Panc1 (cell line): ENCODE measurements around the gene TMA7. TPM values are rescaled to one million over a fixed set of nuclear protein-coding genes. Genes with fewer than 3 reads are reported as not detected.

Source experiments
- ATAC-seq: fragments of 200-7000 bp; cut with Tn5 transposase; 2 replicates; pipeline ENCODE4 v1.9.1; 2020; ENCODE audit warnings: mild to moderate bottlenecking, moderate library complexity
- BruUV-seq: library from RNA; stranded (reverse); fragments of 400-500 nt; replicated peaks from 2 replicates; lab custom pipeline; 2021; lab: Mats Ljungman, UMichigan
- CTCF ChIA-PET: fragments of 300-600 bp; sonication (Branson Sonifier 250); formaldehyde crosslinking; loops from one replicate; lab custom pipeline; 2022; ENCODE audit warnings: antibody characterized with exemption; lab: Charles Lee
- POLR2A ChIA-PET: fragments of 300-600 bp; sonication (Branson Sonifier 250); formaldehyde crosslinking; loops from one replicate; lab custom pipeline; 2022; ENCODE audit warnings: antibody characterized with exemption; lab: Charles Lee
- DNase-seq: peaks from one replicate; pipeline ENCODE4 v3.0.0-alpha.2; 2010; ENCODE audit warnings: low read depth, low spot score
- H3K27ac ChIP-seq: 2 replicates; pipeline ENCODE4 v1.5.1; 2011; ENCODE audit warnings: mild to moderate bottlenecking, low read length, inconsistent platforms
- H3K27me3 ChIP-seq: fragments of 200-500 bp; sonication (Bioruptor generic); 2 replicates; pipeline ENCODE4 v1.6.0; 2014; ENCODE audit warnings: low read length, inconsistent platforms; ENCODE audit not compliant: control insufficient read depth, insufficient read depth
- H3K36me3 ChIP-seq: fragments of 200-500 bp; sonication (Bioruptor generic); 2 replicates; pipeline ENCODE4 v1.5.1; 2014; ENCODE audit warnings: inconsistent platforms, mild to moderate bottlenecking, low read length, moderate library complexity; ENCODE audit not compliant: control insufficient read depth, insufficient read depth
- H3K4me1 ChIP-seq: 2 replicates; pipeline ENCODE4 v1.5.1; 2011; ENCODE audit warnings: inconsistent platforms, mild to moderate bottlenecking, low read length, moderate library complexity; ENCODE audit not compliant: control insufficient read depth, insufficient read depth
- H3K4me3 ChIP-seq, 2 experiments: 2 replicates each; pipeline ENCODE4 v1.5.1; 2011 to 2012; ENCODE audit warnings: low read depth in 2 of 2, low read length in 2 of 2, mild to moderate bottlenecking in 2 of 2, inconsistent platforms in 1 of 2, moderate library complexity in 1 of 2
- H3K9me3 ChIP-seq: fragments of 200-500 bp; sonication (Bioruptor generic); 2 replicates; pipeline ENCODE4 v1.5.1; 2014; ENCODE audit warnings: low read depth, mild to moderate bottlenecking, inconsistent platforms, low read length, moderate library complexity; ENCODE audit not compliant: control insufficient read depth, insufficient read depth
- POLR2AphosphoS5 ChIP-seq: IDR thresholded peaks from 2 replicates; pipeline ENCODE4 v1.6.1; 2012; ENCODE audit warnings: mild to moderate bottlenecking, low read depth, low read length, moderate library complexity
- SIN3A ChIP-seq: IDR thresholded peaks from 2 replicates; pipeline ENCODE4 v1.6.1; 2012; ENCODE audit warnings: low read depth, mild to moderate bottlenecking, low read length, moderate library complexity, borderline replicate concordance; ENCODE audit not compliant: insufficient read depth
- TCF7L2 ChIP-seq: IDR thresholded peaks from 2 replicates; pipeline ENCODE4 v1.6.1; 2011; ENCODE audit warnings: mild to moderate bottlenecking, low read depth, low read length, inconsistent platforms
- in situ Hi-C: cut with HindIII; loops from 2 replicates; pipeline ENCODE4 v1.10.0; 2016; ENCODE audit warnings: low sequenced_read_pairs, low pct_unique_long_range_greater_than_20kb
- intact Hi-C: fragments of 100-400 bp; cut with micrococcal nuclease; formaldehyde crosslinking; loops from one replicate; pipeline ENCODE4 v1.10.0; 2022; ENCODE audit not compliant: unreplicated experiment
- total RNA-seq: library from RNA; stranded (reverse); gene quantifications from one replicate; pipeline ENCODE4 v1.2.1, GENCODE V29; 2021; ENCODE audit not compliant: unreplicated experiment
- TF ChIP-seq, protein P1 (sequence below): fragments of 450-650 bp; IDR thresholded peaks from 2 replicates; pipeline ENCODE4 v1.5.1; 2017; ENCODE audit warnings: mild to moderate bottlenecking
- TF ChIP-seq, protein P2 (sequence below), 2 experiments: IDR thresholded peaks; 2 replicates each; pipeline ENCODE4 v1.6.1; 2011 to 2012; ENCODE audit warnings: low read depth in 2 of 2, control low read depth in 1 of 2, low read length in 1 of 2, mild to moderate bottlenecking in 1 of 2, moderate library complexity in 1 of 2; ENCODE audit not compliant: insufficient read depth in 1 of 2

The TMA7 gene
- total RNA-seq, 1 experiment from 2014 or later: 175 TPM

DNA sequence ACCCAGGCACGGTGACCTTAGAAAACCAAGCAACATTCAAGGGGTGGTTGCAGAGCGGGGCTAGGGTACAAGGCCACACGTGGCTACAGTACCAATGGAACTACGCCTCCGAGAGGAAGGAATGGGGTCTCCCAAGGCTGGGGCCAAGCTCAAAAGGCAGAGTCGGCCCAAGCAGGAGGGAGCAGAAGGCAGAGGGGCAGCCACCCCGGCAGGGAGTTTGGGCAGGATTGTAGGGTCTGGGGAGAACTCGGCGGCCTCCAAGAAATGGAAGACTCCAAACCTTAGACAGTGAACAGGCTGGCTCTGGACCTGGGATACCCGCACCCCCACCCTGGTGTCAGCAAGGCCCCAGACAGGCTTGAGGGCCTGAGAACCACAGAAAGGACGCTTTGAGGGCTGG lies 35.1 kb downstream of the TMA7 start:
- H3K27ac ChIP-seq: no peak overlapping the region
- ATAC-seq: no peak
- no TSS peak for BruUV-seq
- ChIA-PET CTCF (no interaction called here), POLR2A (no interaction called here)
- no peaks in the 10 kb centered on the region for H3K36me3 ChIP-seq
- H3K9me3 ChIP-seq: no peaks in the 10 kb centered on the region
- H3K4me3 ChIP-seq: no peak overlapping the region
- intact Hi-C loops (no loop called here), in situ Hi-C loops (no loop called here)
- no peaks in the 10 kb centered on the region for H3K27me3 ChIP-seq
- TF ChIP-seq POLR2AphosphoS5: no peak
- TF ChIP-seq TCF7L2: no peak
- no peak for DNase-seq
- H3K4me1 ChIP-seq: peaks cover 7% of the 10 kb centered on the region

DNA sequence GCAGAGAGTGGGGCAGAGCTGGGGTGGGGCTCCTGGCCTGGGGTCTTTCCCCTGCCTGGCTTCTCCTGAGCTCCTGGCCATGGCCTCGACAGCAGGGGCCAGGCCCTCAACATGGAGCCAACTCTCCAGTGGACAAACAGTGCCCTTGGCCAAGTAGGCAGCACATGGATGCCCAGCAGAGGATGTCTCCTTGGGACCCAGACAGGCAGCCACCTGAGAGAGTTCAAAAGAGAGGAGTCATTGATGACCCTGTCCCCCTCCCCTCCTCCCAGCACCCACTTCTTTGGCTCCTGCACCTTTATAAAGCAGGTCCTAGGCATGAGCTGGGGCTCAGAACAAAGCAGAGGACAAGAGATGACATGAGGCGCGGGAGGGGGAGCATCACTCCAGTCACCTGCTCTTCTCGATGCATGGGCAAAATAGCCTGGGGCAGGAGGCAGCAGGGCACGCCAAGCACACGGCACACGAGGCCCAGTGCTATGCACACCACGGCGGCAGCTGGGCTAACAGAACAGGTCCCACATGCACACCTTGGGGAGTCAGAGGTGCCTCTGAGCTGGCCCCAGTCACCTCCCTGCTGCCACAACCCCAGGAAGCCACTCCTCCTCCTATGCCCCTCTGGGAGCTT lies 36.5 kb downstream of the TMA7 start:
- Histone ChIP-seq H3K27me3 (no peaks in the 10 kb centered on the region), H3K36me3 (no peaks in the 10 kb centered on the region), H3K27ac (no peak overlapping the region), H3K4me3 (no peak overlapping the region), H3K9me3 (no peaks in the 10 kb centered on the region), H3K4me1 (peaks cover 7% of the 10 kb centered on the region)
- ATAC-seq: no peak
- no TSS peak for BruUV-seq
- DNase-seq: no peak
- TF ChIP-seq, protein P1, sequence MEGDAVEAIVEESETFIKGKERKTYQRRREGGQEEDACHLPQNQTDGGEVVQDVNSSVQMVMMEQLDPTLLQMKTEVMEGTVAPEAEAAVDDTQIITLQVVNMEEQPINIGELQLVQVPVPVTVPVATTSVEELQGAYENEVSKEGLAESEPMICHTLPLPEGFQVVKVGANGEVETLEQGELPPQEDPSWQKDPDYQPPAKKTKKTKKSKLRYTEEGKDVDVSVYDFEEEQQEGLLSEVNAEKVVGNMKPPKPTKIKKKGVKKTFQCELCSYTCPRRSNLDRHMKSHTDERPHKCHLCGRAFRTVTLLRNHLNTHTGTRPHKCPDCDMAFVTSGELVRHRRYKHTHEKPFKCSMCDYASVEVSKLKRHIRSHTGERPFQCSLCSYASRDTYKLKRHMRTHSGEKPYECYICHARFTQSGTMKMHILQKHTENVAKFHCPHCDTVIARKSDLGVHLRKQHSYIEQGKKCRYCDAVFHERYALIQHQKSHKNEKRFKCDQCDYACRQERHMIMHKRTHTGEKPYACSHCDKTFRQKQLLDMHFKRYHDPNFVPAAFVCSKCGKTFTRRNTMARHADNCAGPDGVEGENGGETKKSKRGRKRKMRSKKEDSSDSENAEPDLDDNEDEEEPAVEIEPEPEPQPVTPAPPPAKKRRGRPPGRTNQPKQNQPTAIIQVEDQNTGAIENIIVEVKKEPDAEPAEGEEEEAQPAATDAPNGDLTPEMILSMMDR: no peak
- TF ChIP-seq TCF7L2 (no peak), POLR2AphosphoS5 (no peak), SIN3A (no peak)
- TF ChIP-seq, protein P2, sequence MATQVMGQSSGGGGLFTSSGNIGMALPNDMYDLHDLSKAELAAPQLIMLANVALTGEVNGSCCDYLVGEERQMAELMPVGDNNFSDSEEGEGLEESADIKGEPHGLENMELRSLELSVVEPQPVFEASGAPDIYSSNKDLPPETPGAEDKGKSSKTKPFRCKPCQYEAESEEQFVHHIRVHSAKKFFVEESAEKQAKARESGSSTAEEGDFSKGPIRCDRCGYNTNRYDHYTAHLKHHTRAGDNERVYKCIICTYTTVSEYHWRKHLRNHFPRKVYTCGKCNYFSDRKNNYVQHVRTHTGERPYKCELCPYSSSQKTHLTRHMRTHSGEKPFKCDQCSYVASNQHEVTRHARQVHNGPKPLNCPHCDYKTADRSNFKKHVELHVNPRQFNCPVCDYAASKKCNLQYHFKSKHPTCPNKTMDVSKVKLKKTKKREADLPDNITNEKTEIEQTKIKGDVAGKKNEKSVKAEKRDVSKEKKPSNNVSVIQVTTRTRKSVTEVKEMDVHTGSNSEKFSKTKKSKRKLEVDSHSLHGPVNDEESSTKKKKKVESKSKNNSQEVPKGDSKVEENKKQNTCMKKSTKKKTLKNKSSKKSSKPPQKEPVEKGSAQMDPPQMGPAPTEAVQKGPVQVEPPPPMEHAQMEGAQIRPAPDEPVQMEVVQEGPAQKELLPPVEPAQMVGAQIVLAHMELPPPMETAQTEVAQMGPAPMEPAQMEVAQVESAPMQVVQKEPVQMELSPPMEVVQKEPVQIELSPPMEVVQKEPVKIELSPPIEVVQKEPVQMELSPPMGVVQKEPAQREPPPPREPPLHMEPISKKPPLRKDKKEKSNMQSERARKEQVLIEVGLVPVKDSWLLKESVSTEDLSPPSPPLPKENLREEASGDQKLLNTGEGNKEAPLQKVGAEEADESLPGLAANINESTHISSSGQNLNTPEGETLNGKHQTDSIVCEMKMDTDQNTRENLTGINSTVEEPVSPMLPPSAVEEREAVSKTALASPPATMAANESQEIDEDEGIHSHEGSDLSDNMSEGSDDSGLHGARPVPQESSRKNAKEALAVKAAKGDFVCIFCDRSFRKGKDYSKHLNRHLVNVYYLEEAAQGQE (IDR thresholded peaks at IDR 0.05; ENCODE audit: insufficient read depth in 1 of 2, low read depth in 2 of 2, low read length in 1 of 2): no peak
- in situ Hi-C loops (no loop called here), intact Hi-C loops (no loop called here)
- ChIA-PET CTCF (interaction anchor here (0.6 kb wide), 1 partner anchor 29 kb away, joined by 3 read pairs; no protein-coding TSS in a partner anchor), POLR2A (no interaction called here)

- TF ChIP-seq, protein P2 (IDR thresholded peaks at IDR 0.05; ENCODE audit: insufficient read depth in 1 of 2, low read depth in 2 of 2, low read length in 1 of 2): no peak
- TF ChIP-seq SIN3A (no peak), TCF7L2 (no peak), POLR2AphosphoS5 (no peak)
- TF ChIP-seq, protein P1: no peak
- H3K4me1 ChIP-seq: peaks cover 7% of the 10 kb centered on the region
- in situ Hi-C loops: no loop called here
These were observed 38.0 kb downstream of the TMA7 start for GRCh38 chr3:48477959-48478520.

More at GRCh38 chr3:48477959-48478520, 38.0 kb downstream of the TMA7 start:
- no peaks in the 10 kb centered on the region for H3K27me3 ChIP-seq
- no peak overlapping the region for H3K27ac ChIP-seq
- H3K4me3 ChIP-seq: no peak overlapping the region
- no peaks in the 10 kb centered on the region for H3K36me3 ChIP-seq
- BruUV-seq: no TSS peak
- DNase-seq (no peak), ATAC-seq (no peak)
- H3K9me3 ChIP-seq: no peaks in the 10 kb centered on the region
- ChIA-PET CTCF (no interaction called here), POLR2A (no interaction called here)
- intact Hi-C loops: no loop called here
